Activated B cell treated with CpG ODN at 0.5 μM for 24 hours (primary cell): ENCODE results near the gene DENND4A. TPM values are rescaled to one million over a fixed set of nuclear protein-coding genes. Genes with fewer than 3 reads are reported as not detected.

Experiments
- ATAC-seq: fragments of 200-7000 bp; cut with Tn5 transposase; one replicate; pipeline ENCODE4 v1.10.0; 2021; ENCODE audit warnings: low read depth, mild to moderate bottlenecking, moderate library complexity
- CTCF ChIA-PET: fragments of 350-600 bp; sonication (Branson Sonifier 250); formaldehyde crosslinking; loops from one replicate; lab custom pipeline; 2021; ENCODE audit warnings: antibody characterized with exemption; lab: Charles Lee
- POLR2A ChIA-PET: fragments of 350-600 bp; sonication (Branson Sonifier 250); formaldehyde crosslinking; loops from one replicate; lab custom pipeline; 2021; ENCODE audit warnings: antibody characterized with exemption; lab: Charles Lee
- DNase-seq: peaks from one replicate; pipeline ENCODE4 v3.0.0; 2022
- H3K27ac Mint-ChIP-seq: one replicate; pipeline ENCODE4 v1.8.0; 2020; ENCODE audit warnings: mixed read lengths
- H3K27me3 Mint-ChIP-seq: one replicate; pipeline ENCODE4 v1.8.0; 2021; ENCODE audit warnings: mixed read lengths
- H3K36me3 Mint-ChIP-seq: one replicate; pipeline ENCODE4 v1.8.0; 2021; ENCODE audit warnings: low read depth, mixed read lengths
- H3K4me1 Mint-ChIP-seq: one replicate; pipeline ENCODE4 v1.8.0; 2021; ENCODE audit warnings: mixed read lengths
- H3K4me3 Mint-ChIP-seq: one replicate; pipeline ENCODE4 v1.8.0; 2020; ENCODE audit warnings: mild to moderate bottlenecking, mixed read lengths
- H3K9me3 Mint-ChIP-seq: one replicate; pipeline ENCODE4 v1.8.0; 2020; ENCODE audit warnings: mixed read lengths
- CTCF ChIP-seq: fragments of 200-600 bp; IDR thresholded peaks from one replicate; pipeline ENCODE4 v1.8.0; 2022; ENCODE audit warnings: antibody characterized with exemption, mild to moderate bottlenecking
- intact Hi-C: fragments of 100-400 bp; cut with micrococcal nuclease; formaldehyde crosslinking; loops from one replicate; pipeline ENCODE4 v1.15.1; 2024
- total RNA-seq: library from RNA; stranded (reverse); gene quantifications from 2 replicates; pipeline ENCODE4 v1.2.3, GENCODE V29; 2022

The DENND4A gene
- total RNA-seq, 1 donor from 2014 or later, result 166 TPM

GRCh38 chr15:65759441-65759840 lies 32.7 kb downstream of the DENND4A start:
- Mint-ChIP-seq H3K27ac (no peak overlapping the region), H3K9me3 (no peaks in the 10 kb centered on the region), H3K36me3 (peaks cover 55% of the 10 kb centered on the region), H3K27me3 (no peaks in the 10 kb centered on the region), H3K4me1 (peaks cover 52% of the 10 kb centered on the region), H3K4me3 (no peak overlapping the region)
- CTCF ChIA-PET, result interaction anchor here (0.6 kb wide), 1 partner anchor 98 kb away, joined by 5 read pairs; no protein-coding TSS in a partner anchor
- POLR2A ChIA-PET, result interaction anchor here (1.9 kb wide), 1 partner anchor 32 kb away, joined by 7 read pairs; the partner anchor contains the start of gene DENND4A
- ATAC-seq, result no peak
- no peak for DNase-seq
- TF ChIP-seq CTCF, result no peak
- intact Hi-C loops, result loop anchor here (5.0 kb wide), 1 partner anchor 68 kb away; no protein-coding TSS in a partner anchor

- H3K4me3 Mint-ChIP-seq, result no peak overlapping the region
- peaks cover 60% of the 10 kb centered on the region for H3K36me3 Mint-ChIP-seq
- H3K27me3 Mint-ChIP-seq, result no peaks in the 10 kb centered on the region
- DNase-seq, result no peak
- H3K4me1 Mint-ChIP-seq, result peaks cover 47% of the 10 kb centered on the region
- POLR2A ChIA-PET, result no interaction called here
- ATAC-seq, result no peak
- intact Hi-C loops, result loop anchor here (5.0 kb wide), 1 partner anchor 69 kb away; no protein-coding TSS in a partner anchor
- H3K27ac Mint-ChIP-seq, result no peak overlapping the region
- TF ChIP-seq CTCF, result no peak
- CTCF ChIA-PET, result no interaction called here
- H3K9me3 Mint-ChIP-seq, result no peaks in the 10 kb centered on the region
Measured at GRCh38 chr15:65758242-65758641, 33.9 kb downstream of the DENND4A start.

- Mint-ChIP-seq H3K27me3 (no peaks in the 10 kb centered on the region), H3K9me3 (no peaks in the 10 kb centered on the region), H3K27ac (peak overlapping the region; percentile 18), H3K36me3 (peaks cover 58% of the 10 kb centered on the region), H3K4me1 (peaks cover 40% of the 10 kb centered on the region), H3K4me3 (no peak overlapping the region)
- no peak for TF ChIP-seq CTCF
- CTCF ChIA-PET, result no interaction called here
- no peak for ATAC-seq
- no peak for DNase-seq
- POLR2A ChIA-PET, result no interaction called here
- intact Hi-C loops, result loop anchor here (5.0 kb wide), 1 partner anchor 70 kb away; no protein-coding TSS in a partner anchor
Measured at GRCh38 chr15:65757256-65757655, 34.8 kb downstream of the DENND4A start.

GRCh38 chr15:65752151-65752700 lies 39.9 kb downstream of the DENND4A start:
- H3K27ac Mint-ChIP-seq, result no peak overlapping the region
- H3K4me1 Mint-ChIP-seq, result peaks cover 27% of the 10 kb centered on the region
- ChIA-PET CTCF (no interaction called here), POLR2A (no interaction called here)
- H3K36me3 Mint-ChIP-seq, result peaks cover 67% of the 10 kb centered on the region
- H3K4me3 Mint-ChIP-seq, result no peak overlapping the region
- H3K27me3 Mint-ChIP-seq, result no peaks in the 10 kb centered on the region
- DNase-seq (no peak), ATAC-seq (no peak)
- intact Hi-C loops, result no loop called here
- no peak for TF ChIP-seq CTCF
- no peaks in the 10 kb centered on the region for H3K9me3 Mint-ChIP-seq

GRCh38 chr15:65751431-65751830 lies 40.7 kb downstream of the DENND4A start:
- Mint-ChIP-seq H3K27ac (peak overlapping the region; percentile 57), H3K4me1 (peaks cover 24% of the 10 kb centered on the region), H3K36me3 (peaks cover 67% of the 10 kb centered on the region), H3K9me3 (no peaks in the 10 kb centered on the region), H3K4me3 (no peak overlapping the region), H3K27me3 (no peaks in the 10 kb centered on the region)
- POLR2A ChIA-PET, result interaction anchor here (0.5 to 0.8 kb wide), 2 partner anchors 66 to 119 kb away, joined by 3 to 10 read pairs; no protein-coding TSS in a partner anchor
- intact Hi-C loops, result no loop called here
- DNase-seq (no peak), ATAC-seq (no peak)
- CTCF ChIA-PET, result interaction anchor here (2.4 kb wide), 1 partner anchor 118 kb away, joined by 5 read pairs; the partner anchor contains the start of gene RAB11A
- TF ChIP-seq CTCF, result no peak
